ENCODE results near the gene TIMM50.

DNA sequence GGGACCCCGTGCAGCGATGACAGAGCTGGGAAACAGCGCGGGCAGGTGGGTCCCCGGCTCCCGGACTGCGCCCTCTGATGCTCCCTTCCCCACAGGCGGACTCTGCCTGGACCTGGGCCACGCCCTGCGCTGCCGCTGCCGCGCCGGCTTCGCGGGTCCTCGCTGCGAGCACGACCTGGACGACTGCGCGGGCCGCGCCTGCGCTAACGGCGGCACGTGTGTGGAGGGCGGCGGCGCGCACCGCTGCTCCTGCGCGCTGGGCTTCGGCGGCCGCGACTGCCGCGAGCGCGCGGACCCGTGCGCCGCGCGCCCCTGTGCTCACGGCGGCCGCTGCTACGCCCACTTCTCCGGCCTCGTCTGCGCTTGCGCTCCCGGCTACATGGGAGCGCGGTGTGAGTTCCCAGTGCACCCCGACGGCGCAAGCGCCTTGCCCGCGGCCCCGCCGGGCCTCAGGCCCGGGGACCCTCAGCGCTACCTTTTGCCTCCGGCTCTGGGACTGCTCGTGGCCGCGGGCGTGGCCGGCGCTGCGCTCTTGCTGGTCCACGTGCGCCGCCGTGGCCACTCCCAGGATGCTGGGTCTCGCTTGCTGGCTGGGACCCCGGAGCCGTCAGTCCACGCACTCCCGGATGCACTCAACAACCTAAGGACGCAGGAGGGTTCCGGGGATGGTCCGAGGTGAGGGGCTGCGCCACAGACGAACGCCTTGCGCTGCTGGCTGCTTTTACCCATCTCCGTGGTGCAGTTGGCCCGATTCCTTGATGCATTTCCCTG is 26.5 kb downstream of the TIMM50 start:
- TF ChIP-seq, protein P1, sequence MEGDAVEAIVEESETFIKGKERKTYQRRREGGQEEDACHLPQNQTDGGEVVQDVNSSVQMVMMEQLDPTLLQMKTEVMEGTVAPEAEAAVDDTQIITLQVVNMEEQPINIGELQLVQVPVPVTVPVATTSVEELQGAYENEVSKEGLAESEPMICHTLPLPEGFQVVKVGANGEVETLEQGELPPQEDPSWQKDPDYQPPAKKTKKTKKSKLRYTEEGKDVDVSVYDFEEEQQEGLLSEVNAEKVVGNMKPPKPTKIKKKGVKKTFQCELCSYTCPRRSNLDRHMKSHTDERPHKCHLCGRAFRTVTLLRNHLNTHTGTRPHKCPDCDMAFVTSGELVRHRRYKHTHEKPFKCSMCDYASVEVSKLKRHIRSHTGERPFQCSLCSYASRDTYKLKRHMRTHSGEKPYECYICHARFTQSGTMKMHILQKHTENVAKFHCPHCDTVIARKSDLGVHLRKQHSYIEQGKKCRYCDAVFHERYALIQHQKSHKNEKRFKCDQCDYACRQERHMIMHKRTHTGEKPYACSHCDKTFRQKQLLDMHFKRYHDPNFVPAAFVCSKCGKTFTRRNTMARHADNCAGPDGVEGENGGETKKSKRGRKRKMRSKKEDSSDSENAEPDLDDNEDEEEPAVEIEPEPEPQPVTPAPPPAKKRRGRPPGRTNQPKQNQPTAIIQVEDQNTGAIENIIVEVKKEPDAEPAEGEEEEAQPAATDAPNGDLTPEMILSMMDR (IDR thresholded peaks at IDR 0.05; ENCODE audit: low read depth, low read length), result no peak
- no peak for TF ChIP-seq EZH2phosphoT487 (IDR thresholded peaks at IDR 0.05; ENCODE audit: low read depth)

Data from OCI-LY3 (cell line).